Femur (tissue), 1 donor: Measurements from ENCODE around the gene MAMDC2.

Experiments used
- DNase-seq: peaks from one replicate; pipeline ENCODE4 v3.0.0-alpha.2; 2017

The MAMDC2 gene, protein sequence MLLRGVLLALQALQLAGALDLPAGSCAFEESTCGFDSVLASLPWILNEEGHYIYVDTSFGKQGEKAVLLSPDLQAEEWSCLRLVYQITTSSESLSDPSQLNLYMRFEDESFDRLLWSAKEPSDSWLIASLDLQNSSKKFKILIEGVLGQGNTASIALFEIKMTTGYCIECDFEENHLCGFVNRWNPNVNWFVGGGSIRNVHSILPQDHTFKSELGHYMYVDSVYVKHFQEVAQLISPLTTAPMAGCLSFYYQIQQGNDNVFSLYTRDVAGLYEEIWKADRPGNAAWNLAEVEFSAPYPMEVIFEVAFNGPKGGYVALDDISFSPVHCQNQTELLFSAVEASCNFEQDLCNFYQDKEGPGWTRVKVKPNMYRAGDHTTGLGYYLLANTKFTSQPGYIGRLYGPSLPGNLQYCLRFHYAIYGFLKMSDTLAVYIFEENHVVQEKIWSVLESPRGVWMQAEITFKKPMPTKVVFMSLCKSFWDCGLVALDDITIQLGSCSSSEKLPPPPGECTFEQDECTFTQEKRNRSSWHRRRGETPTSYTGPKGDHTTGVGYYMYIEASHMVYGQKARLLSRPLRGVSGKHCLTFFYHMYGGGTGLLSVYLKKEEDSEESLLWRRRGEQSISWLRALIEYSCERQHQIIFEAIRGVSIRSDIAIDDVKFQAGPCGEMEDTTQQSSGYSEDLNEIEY

DNA sequence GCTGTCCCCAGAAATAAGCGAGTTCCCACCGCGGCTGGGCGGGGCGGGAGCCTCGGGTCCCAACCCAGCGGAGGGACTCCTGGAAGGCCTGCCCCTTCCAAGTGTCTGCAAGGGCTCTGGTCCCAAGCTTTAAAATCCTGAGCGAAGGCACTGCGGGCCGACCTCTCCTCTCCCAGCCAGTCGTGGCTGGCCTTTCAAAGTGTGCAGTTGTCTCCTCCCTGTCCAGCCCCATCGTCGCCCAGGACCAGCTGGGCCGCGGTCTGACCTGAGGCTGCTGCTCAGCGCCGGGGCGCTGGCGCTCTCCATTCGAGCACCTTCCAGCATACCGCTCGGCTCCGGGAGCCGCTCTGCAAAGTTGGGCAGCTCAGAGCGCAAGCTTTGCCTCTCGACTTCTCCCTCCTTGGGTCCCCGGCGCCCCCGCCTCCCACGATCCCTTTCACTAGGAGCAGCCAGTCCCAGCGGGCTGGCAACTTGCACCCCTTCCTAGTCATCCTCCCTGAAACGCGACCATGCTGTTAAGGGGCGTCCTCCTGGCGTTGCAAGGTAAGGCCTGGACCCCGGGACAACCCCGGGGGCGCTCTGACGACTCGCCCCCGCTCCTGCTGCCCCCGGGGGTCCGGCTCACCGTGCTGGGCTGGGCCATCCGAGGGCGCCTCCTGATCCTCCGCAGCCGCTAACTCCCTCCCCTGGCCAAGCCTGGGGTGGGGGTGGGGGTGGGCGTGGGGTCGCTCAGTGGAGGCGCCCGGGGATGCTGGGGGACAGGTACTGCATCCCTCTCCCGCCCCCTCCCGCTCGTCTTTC, at the start of gene MAMDC2:
Gene MAMDC2 (plus strand): TSS at position 160 of the 801 bp plus-strand sequence. CDS start 350 bp downstream, at position 510.
- peak; percentile 67 for DNase-seq

DNA sequence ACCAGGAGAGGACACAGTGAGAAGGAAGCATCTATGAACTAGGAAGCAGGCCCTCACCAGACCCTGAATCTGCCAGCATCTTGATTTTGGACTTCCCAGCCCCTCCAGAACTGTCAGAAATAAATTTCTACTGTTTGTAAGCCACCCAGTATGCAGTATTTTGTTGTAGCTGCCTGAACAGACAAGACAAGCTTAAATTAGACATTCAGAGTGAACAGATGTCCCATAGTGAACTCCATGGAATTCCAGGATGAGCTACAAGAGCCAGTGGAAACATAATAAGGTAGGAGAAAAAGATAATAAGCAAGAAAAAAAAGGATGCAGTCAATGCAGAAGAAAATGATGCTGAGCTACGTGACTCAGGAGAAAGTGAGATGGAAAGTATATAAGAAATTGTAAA, 47.8 kb upstream of the MAMDC2 start:
- no peak for DNase-seq

DNA sequence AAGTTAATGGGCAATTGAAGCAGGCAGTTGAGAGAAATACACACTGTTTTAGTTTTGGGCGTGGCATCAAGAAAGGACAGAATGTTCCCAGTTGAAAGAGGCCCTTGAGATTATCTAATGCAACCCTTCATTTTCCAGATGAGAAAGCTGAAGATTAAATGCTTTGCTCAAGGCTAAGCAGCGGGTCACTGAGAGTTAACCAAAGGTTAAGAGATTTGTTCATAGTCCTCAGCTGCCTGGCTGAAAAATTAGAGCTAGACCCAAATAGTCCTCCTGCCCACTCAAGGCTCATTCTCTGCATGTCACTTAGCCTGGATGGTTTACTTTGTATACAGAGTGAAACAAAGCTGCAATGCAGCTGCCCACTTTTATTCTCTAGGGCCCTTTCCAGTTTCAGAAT, 46.7 kb upstream of the MAMDC2 start:
- DNase-seq = no peak

DNA sequence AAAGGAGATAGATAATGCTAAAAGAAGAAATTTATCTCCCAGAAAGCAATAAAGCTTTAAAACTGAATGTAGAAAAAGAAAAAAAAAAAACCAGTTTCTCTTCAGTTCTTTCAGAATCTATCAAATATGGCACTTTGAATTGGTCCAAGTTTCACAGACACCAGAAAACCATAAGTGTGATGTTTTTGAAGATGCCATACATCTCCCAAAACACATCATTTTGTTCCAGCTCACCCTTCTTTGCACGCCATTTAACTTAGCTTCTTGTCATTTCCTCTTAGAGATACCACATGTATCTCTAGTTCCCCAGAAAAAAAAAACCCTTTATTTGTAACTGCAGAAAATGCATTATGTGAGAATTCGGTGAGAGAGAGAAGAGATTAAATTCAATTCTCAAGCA, 46.1 kb upstream of the MAMDC2 start:
- no peak for DNase-seq

DNA sequence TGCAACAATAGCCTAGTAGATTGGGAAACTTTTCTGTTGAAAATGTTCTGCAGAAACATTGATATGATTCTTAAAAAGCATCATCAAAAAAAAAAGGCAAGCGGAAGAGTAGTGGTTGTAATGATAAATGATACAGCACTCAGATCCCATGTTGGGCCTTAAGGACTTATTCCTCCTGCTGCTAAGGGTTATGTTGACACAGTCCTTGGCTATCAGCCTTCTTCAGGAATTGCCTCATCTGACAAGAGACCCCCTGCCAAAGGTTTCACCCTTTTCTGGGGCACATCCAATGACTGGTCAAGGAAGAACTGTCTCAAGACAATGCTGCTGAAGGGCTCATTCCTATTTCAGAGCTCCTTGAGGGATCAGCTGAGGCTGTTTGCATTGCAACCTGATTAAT, 44.3 kb upstream of the MAMDC2 start:
- no peak for DNase-seq

DNA sequence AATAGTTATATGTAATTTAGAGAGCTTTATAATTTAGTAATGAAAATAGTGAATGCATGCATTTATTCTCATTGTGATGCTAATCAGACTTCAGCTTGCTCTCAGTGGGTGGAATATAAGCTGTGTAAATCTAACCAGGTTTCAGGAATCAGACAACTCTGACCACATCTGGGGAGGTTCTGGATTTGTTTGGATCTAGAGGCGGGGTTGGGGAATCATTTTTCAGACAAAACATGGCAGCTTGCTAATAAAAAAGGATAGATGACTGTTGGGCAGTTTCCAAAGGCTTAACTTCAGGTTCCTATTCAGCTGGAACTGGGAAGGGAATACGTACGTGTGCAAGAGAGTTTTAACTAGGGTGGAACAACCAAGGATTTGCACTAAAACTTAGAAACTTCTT, 43.2 kb upstream of the MAMDC2 start:
- DNase-seq = no peak

DNA sequence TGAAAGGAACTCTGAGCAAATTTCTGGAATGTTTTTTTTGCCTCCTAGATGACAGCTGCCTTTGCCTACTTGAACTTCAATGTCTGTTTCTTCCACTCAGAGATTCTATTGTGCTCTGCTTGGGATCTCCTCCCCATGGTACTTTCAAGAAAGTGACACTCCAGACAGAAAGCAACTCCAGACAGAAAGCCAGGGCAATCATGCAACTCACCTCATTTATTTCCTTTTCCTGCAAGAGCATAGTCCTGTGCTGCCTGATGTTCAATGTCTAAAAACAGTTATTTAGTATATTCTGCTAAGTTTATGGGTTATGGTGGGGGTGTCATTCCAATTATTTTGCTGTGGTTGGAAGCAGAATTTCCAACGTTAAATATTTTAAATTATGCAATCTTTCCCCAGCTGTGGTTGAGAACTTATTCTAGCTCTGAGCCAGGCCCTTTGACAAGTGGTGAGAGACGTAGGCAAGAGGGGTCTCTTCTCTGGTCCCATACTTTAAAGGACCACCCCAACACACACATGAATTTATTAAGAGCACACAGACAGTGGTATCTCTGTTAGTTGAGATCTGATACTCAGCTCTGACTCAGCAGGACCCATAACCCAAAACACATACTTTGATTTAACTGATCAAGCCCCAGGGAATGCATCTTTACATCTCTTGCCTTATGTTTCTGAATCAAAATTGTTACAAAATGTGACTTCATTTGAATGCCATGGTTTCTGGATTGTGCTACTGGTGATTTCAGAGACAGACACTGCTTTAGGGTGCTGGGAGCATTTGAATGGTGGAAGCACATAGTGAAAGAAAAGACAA, 39.5 kb upstream of the MAMDC2 start:
- DNase-seq = no peak

DNA sequence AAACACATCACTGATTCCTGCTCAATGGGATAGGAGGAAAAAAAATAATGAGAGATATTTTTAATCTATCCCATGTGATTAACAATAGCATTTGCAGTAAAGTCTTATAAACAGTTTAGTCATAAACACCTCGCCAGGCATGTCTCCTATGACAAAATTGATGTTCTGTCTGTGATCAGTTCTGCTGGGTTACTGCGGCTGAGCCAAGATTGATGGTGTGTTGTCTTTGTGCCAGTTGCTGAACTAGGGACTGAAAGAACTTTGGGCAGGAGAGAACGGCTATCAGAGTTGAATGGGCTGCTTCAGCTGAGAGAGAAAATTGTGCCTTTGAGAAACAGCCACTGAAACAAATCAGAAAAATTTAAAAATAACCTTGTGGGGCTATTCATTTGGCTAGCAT, 37.3 kb upstream of the MAMDC2 start:
- DNase-seq = no peak

DNA sequence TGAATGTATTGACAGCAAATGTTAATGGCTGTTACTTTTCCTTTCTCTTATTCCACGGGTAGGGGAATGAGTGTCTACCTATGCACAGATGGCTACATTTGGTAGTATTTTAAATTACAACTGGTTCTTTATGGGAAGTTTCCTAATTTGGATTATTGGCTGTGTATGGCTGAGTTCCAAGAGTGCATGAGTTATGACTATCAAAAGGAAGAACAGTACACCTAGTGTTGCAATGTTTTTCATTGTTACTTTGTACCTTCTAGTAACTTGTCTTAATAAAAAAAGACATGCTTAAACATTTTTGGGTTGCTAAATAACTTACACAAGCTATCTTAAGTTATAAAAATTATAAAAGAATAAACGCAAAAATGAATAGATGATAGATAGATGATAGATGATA, 35.8 kb upstream of the MAMDC2 start:
- no peak for DNase-seq

DNA sequence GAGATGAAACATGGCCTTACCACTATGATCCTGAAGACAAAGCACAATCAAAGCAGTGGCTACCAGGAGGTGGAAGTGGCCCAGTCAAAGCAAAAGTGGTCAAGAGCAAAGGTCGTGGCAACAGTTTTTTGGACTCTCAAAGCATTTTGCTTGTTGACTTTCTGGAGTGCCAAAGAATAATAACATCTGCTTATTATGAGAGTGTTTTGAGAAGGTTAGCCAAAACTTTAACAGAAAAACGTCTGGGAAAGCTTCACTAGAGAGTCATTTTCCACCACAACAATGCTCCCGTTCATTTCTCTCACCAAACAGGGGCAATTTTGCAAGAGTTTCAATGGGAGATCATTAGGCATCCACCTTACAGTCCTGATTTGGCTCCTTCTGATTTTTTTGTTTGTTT, 33.6 kb upstream of the MAMDC2 start:
- no peak for DNase-seq

DNA sequence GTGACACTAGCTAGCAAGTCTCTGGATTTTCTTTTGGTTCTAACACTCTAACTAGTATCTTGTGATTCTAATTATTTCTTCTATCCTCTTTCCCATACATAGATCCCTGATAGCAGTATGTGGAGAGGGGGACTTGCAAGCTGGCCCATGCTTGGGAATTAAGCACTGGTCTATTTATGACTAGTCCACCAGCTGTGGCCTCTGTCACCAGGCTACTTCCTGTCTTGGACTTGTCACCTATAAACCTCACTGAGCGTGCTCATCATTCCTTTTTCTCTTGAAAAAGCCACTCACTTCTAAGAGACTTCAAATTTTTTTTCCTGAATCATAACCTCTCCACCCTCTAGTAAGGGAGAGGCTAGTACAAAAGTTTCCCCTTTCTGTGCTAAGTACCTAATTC, 32.3 kb upstream of the MAMDC2 start:
- DNase-seq = no peak

DNA sequence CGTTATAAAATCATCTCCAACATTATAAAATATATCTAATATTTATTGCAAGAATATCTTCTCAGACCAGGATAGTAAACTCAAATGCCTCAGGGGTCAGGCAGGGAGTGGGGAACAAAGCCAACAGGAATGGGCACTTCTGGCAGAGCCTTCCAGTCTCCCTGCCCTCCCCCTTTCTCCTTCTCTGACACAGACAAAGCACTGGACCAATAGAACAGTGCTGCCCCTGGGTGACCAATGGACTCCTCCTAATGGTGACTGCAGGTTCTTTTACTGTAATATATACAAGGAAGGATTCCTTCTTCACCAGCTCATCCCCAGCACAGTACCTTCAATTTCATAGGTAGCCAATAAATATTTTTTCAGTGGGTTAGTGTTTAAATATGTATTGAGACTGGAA, 31.1 kb upstream of the MAMDC2 start:
- no peak for DNase-seq

DNA sequence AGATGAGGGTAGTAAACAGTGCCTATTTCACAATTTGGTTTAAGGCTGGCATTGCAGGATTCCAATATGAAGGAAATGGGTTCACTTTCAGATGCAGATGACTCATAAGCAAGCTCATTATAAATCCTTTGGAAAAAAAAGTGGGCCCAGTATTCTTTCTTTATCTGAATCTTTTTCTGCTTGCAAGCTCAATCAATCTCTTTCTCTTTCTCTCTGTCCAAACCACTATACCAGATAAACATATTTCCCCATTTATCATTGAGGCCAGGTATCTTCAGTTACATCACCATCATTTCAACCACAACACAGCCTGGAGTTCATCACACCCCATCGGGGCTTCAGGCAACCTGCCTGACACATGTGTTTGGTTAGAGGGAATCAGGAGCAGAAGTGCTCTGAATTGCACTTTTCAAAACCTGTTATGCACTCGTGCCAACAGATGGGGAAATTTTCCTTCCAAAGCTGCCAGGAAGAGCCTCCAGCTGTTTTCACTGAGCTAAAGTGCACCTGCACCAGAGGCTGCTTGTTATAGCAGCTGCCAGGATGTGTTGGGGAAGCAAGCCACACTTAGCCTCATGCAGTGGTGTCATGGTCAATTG, 30.0 kb upstream of the MAMDC2 start:
- peak; percentile 27 for DNase-seq

DNA sequence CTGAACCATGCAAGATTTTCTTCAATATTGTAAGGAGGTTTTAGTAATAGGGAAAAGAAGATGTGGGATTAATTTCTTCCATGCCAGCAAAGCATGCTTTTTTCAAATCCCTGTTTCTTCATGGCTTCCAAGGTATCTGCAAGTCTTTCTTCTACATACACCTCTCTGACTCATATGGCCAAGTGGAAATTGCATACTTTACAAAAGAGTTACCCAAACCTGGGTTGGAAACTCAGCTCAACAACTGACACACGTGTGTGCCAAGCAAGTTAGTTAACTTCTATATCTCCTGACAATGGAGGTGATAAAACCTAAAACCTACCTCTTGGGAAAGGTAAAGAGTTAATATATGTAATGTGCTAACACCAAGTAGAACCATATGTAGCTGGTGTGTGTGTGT, 28.5 kb upstream of the MAMDC2 start:
- DNase-seq = no peak

DNA sequence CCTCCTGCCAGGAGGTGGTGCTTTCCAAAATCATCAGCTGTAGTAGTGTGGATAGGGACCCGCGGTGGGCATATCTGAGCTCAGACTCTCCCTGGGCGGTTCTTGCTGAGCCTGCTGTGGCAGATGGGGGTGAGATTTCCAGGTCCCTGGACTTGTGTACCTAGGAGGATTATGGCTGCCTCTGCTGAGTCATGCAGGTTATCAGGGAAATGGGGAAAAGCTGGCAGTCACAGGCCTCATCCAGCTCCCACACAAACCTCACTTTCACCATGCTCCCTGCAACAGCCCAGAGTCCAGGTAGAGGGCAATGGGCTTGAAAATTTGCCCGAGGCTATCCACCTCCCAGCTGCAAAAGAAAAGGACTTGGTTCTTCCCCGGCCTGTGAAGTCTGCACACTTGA, 23.4 kb upstream of the MAMDC2 start:
- DNase-seq = no peak

DNA sequence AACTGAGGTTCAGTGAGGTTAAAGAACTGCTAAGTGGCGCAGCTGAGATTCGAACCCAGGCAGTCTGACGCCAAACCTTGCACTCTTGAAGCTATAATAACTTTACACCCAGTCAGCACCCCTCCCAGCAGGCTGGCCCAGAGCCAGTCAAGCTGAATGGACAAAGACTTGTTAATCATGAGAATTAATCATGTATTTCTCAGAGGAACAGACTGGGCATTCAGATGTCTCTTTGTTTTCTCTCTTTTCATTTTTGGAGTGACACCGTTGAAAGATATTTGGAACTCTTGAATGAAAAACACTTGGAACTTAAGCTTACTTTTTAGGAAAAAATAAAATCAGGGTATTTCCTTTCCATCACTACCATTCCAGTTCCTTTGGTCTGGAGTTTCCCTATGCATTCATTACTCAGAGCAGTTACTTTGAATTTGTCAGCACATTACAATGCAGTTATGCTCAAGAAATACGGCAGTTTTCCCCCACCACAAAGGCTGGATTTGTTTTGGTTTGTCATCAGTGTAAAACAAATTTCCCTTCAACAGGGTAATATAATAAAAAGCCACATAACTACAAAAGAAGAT, 22.6 kb upstream of the MAMDC2 start:
- DNase-seq = peak; percentile 35

DNA sequence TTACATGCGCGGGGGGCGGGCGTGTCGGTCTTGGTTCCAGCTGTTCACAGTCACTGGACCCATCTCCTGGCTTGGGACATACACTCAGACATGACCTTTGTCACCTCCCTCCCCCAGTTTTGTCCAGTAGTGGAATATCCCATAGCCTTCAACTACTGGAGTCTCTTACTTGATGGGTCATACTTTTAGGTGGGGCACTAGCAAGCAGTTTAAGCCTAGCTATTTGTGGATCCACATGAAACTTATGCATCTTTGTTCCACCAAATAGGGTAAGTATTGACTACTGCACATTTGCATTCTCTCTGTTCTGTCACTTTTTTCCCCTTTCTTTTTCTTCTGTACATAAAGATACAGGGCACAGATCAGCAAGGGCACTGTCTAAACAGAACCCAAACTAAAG, 15.4 kb upstream of the MAMDC2 start:
- DNase-seq = no peak

DNA sequence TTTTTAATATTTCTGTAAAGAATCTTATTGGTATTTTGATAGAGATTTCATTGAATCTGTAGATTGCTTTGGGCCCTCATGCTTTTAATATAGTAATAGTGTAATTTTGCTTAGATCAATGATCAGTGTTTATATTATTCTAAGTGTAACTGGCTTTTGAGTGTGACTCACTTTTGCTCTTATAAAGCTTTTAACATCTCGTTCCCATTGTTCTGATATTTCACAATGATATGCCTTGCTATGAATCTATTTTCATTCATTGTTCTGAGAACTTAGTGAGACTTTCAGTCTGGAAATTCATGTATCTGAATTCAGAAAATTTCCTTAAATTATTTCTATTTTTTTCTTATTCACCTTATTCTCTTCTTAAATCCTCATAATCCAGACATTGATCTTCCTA, 13.5 kb upstream of the MAMDC2 start:
- DNase-seq = no peak

DNA sequence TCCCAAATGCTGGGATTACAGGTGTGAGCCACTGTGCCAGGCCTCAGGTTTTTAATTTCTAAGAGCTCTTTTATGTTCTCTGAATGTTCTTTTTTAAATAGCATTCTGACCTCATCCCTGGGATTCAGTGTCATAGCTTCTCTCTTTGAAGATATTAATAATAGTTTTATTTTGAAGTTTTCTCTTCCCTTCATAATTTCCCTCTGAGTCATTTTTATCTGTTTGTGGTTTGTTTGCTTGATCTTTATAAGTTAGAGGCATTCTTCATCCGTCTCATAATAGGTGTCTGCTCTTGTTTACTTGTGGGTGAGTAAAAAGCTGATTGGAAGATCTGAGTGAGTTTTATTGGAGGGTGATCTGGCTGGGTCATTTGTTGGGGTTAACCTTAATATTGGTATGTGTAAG, 12.5 kb upstream of the MAMDC2 start:
- no peak for DNase-seq

DNA sequence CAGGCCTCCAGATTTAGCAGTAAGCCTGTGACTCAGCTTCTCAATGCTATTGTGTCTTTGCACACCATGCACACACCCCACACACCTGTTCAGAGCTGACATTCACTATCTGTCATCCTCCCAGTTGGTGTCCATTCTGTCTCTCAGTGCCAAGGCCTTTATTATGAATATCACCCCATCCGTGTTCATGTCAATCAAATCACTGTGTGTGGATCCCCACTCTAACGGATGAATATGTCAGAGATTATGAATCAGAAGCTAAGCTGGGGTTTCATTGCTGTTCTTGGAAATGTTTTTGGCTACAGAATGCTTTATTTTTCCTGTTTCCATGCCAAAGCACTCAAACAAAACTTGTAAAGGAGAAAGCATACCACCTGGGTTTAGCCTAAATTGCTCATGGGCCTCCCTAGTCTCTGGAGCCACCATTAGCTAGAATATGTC, 9.4 kb upstream of the MAMDC2 start:
- no peak for DNase-seq

DNA sequence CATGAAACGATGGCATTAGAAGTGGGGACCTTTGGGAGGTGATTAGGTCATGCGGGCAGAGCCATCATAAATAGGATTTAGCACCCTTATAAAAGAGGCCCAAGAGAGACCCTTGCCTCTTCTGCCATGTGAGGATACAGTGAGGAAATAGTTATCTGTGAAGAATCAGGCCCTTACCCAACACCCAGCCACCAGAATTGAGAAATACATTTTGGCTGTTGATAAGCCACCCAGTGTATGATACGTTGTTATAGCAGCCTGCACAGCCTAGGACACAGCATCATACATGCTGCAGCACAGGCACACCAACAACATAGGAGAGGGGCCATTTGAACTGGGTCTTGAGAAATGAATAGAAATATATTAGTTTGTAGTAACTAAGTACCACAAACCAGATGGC, 8.0 kb upstream of the MAMDC2 start:
- no peak for DNase-seq

DNA sequence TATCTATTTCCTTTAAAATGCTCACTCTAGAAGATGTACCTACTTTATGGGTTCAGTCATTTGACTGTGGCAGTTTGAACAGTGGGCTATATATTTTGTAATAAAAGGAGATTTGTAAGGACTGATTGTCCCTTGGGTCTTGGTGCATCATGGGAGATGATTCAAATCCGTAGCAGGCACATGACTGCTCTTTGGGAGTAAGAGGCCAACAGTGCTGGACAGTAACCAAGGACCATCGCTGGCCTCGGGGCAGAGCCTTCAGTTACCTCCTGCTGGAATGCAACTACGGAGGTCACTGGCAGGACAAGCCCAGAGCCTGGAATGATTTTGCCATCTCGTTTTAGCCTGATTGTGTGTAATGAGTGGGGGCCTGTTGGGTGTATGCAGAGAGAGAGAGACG, 7.0 kb upstream of the MAMDC2 start:
- DNase-seq = no peak
